ENCODE results near the gene HTT-AS.
A peak's percentile ranks its signal among the peaks of the same experiment; 100 is the strongest.
"Not testable (repeated sequence)": the region's sequence is repeated elsewhere in the genome, so short reads cannot be mapped to it uniquely, and the experiment has no call there.

The HTT-AS gene

GRCh38 chr4:3074078-3074845, at the start of gene HTT-AS, which contains the start of gene HTT:
Gene HTT-AS (minus strand): TSS chr4:3074538.
Gene HTT (plus strand): TSS chr4:3074681. CDS start chr4:3074826, 145 bp downstream.
- DNase-seq (ENCODE audit: low spot score), result peak; percentile 98

DNA sequence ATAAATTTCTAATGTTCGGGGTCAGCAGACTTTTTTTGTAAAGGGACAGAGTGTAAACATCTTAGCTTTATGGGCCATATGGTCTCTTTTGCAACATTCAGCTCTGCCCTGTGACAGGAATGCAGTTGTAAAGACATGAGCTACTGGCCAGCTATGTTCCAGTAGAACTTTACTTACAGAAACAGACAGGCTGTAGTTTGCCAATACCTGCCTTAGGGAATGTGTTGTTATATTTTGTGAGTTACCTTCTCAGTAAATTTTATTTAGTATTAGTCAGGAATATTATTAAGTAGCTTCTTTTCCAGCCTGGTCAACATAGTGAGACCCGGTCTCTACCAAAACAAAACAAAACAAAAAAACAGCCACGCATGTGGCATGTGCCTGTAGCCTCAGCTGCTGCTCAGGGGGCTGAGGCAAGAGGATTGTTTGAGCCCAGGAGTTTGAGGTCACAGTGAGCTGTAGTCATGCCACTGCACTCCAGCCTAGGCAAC, 48.9 kb upstream of the HTT-AS start:
- DNase-seq (ENCODE audit: low spot score), result no peak

DNA sequence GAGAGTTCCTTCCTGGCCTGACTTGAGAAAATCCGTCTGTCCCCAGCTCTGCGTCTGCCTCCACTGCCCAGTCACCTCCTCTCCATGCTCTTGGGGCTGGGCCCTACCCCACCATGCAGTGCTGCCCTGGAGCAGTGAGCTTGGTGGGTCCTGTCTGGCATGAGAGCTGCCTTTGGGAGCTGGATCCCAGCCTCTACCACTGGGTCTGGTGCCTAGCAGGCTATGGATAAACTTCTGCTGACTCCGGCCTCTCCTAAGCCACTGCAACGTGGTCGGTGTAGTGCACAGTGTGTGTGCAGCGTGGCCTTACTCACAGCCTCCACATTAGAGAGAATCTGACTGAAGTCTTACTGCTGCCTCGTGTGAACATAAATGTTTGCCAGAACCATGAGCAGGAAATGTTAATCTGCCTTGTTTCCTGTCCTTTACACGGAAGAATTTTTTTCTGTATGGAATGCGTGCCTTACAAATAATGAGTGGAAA, 47.8 kb upstream of the HTT-AS start:
- no peak for DNase-seq (ENCODE audit: low spot score)

GRCh38 chr4:3121596-3121995, 47.3 kb upstream of the HTT-AS start:
- DNase-seq (ENCODE audit: low spot score), result no peak

GRCh38 chr4:3121110-3121509, 46.8 kb upstream of the HTT-AS start:
- no peak for DNase-seq (ENCODE audit: low spot score)

- no peak for DNase-seq (ENCODE audit: low spot score)
These were observed 45.1 kb upstream of the HTT-AS start for GRCh38 chr4:3119464-3119863.

DNA sequence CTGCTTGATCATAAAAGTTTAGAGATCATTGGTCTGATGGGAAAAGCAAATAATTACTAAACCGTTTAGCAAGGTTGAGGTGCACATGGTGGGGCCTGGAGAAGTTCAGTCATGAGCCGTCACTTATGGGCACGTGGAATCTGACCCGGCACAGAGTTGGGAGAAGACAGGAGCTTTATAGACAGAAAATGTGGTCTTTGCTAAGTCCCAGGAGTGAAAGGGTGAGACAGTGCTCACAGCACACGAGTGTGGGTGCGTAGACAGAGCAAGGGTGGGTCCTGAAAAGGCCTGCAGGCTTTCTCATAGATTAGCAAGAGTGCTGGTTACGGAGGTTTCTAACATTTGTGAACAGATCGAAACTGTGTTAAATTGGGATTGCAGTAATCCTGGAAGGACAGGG, 44.0 kb upstream of the HTT-AS start:
- no peak for DNase-seq (ENCODE audit: low spot score)

DNA sequence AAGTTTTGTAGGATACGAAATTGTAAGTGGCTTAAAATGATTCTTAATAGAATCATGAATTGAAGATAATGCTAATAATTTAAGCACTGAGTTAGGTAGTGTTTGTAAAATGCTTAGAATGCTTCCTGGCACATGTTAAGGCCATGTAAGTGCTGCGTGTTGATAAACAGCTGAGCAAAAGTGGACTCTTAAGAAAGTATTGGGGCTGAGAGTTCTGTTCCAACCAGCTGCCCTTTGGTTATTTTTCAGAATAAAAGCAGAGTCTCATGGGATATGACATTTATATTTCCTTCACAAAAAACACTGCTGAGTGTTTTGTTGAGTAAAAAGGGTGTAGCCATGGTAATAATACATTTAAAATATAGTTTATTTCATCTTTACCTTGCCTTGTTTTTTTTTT, 42.6 kb upstream of the HTT-AS start:
- no peak for DNase-seq (ENCODE audit: low spot score)

GRCh38 chr4:3115637-3116270, 41.4 kb upstream of the HTT-AS start:
- DNase-seq (ENCODE audit: low spot score), result no peak

DNA sequence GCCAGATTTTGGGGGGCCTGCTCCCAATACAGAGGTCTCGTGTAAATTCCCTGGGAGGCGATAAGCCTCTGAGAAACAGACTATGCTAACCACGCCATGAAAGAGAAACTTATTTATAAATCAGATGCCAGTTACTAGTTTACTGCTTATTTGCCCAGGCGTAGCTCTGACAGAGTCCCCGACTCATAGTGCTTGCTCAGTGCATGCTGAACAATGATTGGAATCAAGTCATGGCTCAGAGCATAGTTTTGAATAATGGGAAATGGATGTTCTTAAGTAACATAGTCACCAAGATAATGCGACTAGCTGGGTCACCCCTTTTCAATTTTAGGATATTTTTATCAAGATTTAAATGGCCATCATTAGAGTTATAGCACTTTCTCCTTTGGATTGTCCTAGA, 40.0 kb upstream of the HTT-AS start:
- no peak for DNase-seq (ENCODE audit: low spot score)

DNA sequence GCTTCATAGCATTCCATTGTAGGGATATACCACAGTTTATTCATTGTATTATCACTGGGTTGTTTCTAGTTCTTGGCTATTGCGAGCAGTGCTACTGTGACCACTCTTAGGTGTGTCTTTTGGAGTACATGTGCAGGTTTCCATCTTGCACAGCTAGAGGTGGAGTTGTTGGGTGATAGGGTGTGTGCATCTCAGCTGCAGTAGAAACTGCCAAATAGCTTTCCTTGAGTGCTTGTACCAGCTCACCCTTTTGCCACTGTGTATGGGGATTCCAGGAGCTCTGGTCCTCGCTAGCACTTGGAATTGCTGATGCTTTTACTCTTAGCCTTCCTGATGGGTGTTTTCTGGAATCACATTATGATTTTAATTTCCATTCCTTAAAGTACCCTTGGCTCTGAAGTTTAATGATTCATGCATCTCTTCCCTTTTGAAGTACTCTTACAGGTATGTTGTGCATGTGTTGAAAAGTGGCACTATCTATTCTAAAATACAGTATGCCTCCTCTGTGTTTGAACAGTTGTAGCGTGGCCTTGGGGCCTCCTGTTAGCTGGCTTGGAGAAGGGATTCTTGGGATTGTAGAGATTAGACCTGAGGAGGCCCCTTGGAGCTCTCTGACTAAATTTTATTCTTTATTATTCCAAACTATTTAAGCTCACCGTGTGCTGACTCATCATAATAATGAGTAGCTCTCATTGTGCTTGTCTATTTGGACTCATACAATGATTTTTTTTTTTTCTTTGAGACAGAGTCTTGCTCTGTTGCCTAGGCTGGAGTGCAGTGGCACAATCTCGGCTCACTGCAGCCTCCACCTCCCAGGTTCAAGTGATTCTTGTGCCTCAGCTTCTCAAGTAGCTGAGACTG, 38.5 kb upstream of the HTT-AS start:
- DNase-seq (ENCODE audit: low spot score), result no peak

- DNase-seq (ENCODE audit: low spot score), result no peak
These were observed 37.9 kb upstream of the HTT-AS start for GRCh38 chr4:3112201-3112600.

DNA sequence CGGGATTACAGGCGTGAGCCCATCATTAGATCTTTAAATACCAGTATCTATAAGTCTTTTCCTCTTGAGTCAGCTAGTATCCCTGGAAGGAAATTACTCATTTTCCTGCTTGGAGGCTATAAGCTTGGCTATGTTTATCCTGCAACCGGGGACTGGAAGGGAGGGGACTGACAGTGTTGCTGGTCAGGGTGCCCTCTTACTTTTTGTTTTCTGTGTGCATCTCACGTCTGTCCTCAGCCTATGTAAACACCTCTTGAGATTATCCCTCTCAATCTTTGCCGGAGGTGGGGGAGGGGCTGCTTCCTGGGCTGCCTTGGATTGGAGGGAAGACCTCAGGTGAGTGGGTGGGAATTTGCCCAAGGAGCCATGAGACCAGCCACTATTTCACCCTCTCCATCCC, 37.1 kb upstream of the HTT-AS start:
- DNase-seq (ENCODE audit: low spot score), result no peak

DNA sequence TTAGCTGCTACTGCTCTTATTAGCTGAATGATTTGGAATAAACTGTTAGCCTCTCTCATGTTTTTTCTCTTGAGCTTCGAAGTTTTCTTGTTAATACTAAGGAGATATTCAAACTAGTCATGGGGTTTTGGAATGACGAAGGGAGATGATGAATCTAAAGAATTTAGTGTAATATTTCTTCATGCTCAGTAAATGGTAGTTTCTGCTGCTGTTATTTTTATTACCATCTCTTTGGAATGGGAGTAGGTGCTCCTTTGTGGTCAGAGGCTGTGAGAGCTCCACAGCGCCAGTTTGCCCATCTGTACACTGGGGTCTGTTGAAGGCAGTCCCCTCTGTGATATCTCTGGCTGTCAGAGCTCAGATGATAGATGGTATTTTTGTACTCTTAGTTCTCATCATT, 33.9 kb upstream of the HTT-AS start:
- DNase-seq (ENCODE audit: low spot score), result no peak

GRCh38 chr4:3107691-3108121, 33.4 kb upstream of the HTT-AS start:
- DNase-seq (ENCODE audit: low spot score), result no peak

- no peak for DNase-seq (ENCODE audit: low spot score)
These were observed 32.9 kb upstream of the HTT-AS start for GRCh38 chr4:3107271-3107670.

- DNase-seq (ENCODE audit: low spot score), result peak; percentile 89
These were observed 32.2 kb upstream of the HTT-AS start for GRCh38 chr4:3106339-3107186.

- DNase-seq (ENCODE audit: low spot score), result no peak
These were observed 24.0 kb upstream of the HTT-AS start for GRCh38 chr4:3098346-3098745.

DNA sequence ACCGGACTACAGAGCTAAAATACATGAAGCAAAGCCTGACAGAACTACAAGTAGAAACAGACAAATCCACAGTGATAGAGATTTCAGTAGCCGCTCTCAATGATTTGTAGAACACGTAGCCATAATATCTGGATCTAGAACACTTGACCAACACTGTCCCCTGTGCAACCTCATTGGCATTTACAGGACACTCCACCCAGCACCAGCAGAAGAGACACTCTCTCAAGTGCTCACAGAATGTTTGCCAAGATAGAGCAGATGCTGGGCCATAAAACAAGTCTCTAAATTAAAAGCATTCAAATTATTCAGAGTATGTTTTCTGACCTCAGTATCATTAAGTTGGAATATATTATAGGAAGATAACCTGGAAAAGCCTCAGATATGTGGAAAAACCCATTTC, 21.9 kb upstream of the HTT-AS start:
- DNase-seq (ENCODE audit: low spot score), result no peak

GRCh38 chr4:3094701-3095100, 20.4 kb upstream of the HTT-AS start:
- DNase-seq (ENCODE audit: low spot score), result not testable (repeated sequence)

GRCh38 chr4:3091464-3091863, 17.1 kb upstream of the HTT-AS start:
- no peak for DNase-seq (ENCODE audit: low spot score)

Measured in ecto neural progenitor cell (in vitro differentiated cells).